ENCODE data around the gene SIK2. TPM values are rescaled to one million over a fixed set of nuclear protein-coding genes. Genes with fewer than 3 reads are reported as not detected.

SIK2 gene
- total RNA-seq, 1 experiment from 2014 or later: 13.0 TPM

DNA sequence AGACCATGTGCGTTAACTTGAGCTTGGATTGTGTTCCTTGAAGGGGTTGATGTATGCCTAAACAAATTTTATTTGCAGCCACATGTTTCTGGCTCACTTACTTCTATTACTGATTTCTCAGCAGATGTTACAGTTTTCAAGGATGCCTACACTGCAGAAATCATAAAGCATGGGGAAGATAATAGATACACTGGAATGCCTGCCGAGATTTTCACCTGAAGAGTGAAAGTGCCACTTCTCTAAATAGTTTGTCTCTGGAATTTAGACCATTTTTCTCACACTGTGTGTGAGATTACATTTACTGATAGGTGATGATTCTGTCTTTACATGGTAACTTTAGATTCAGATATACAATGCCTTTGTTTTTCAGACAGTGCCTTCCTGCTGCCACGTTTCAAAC is 81.6 kb downstream of the SIK2 start:
- H3K4me3 ChIP-seq (replicated peaks in 1 of 2; ENCODE audit: low read depth in 1 of 2, low read length in 2 of 2): no peak overlapping the region
- intact Hi-C loops (cut with micrococcal nuclease): loop anchor here (10.0 kb wide), 1 partner anchor 59 kb away; no protein-coding TSS in a partner anchor
- no peak overlapping the region for H3K4me2 ChIP-seq (ENCODE audit: low read length)
- no peaks in the 10 kb centered on the region for H4K20me1 ChIP-seq (ENCODE audit: insufficient read depth)
- no peaks in the 10 kb centered on the region for H3K79me2 ChIP-seq (ENCODE audit: insufficient read depth, low read length)
- BruUV-seq (replicated peaks): no TSS peak
- DNase-seq (ENCODE audit: low read depth, low spot score): no peak
- no peak overlapping the region for H2AFZ ChIP-seq (ENCODE audit: low read depth, low read length, poor library complexity, severe bottlenecking)
- ChIA-PET CTCF (no interaction called here), POLR2A (no interaction called here), RAD21 (ENCODE audit: low non-redundant PET in 1 of 2, low total read pairs in 2 of 2, uncharacterized antibody in 2 of 2, unreplicated experiment in 2 of 2) (no interaction called here)
- ATAC-seq: no peak
- no peaks in the 10 kb centered on the region for H3K9me2 ChIP-seq (ENCODE audit: insufficient read depth)
- H3K27ac ChIP-seq (ENCODE audit: low read depth, low read length): no peak overlapping the region
- TF ChIP-seq, protein P1, sequence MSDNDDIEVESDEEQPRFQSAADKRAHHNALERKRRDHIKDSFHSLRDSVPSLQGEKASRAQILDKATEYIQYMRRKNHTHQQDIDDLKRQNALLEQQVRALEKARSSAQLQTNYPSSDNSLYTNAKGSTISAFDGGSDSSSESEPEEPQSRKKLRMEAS (IDR thresholded peaks at IDR 0.05): no peak
- TF ChIP-seq, protein P2, sequence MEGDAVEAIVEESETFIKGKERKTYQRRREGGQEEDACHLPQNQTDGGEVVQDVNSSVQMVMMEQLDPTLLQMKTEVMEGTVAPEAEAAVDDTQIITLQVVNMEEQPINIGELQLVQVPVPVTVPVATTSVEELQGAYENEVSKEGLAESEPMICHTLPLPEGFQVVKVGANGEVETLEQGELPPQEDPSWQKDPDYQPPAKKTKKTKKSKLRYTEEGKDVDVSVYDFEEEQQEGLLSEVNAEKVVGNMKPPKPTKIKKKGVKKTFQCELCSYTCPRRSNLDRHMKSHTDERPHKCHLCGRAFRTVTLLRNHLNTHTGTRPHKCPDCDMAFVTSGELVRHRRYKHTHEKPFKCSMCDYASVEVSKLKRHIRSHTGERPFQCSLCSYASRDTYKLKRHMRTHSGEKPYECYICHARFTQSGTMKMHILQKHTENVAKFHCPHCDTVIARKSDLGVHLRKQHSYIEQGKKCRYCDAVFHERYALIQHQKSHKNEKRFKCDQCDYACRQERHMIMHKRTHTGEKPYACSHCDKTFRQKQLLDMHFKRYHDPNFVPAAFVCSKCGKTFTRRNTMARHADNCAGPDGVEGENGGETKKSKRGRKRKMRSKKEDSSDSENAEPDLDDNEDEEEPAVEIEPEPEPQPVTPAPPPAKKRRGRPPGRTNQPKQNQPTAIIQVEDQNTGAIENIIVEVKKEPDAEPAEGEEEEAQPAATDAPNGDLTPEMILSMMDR (IDR thresholded peaks at IDR 0.05 in 2 of 3, conservative IDR thresholded peaks at IDR 0.05 in 1 of 3; ENCODE audit: borderline replicate concordance in 1 of 3, insufficient read depth in 1 of 3, low read depth in 2 of 3, low read length in 2 of 3): no peak
- TF ChIP-seq JUND (IDR thresholded peaks at IDR 0.05): no peak
- no peaks in the 10 kb centered on the region for H3K4me1 ChIP-seq (ENCODE audit: control insufficient read depth in 1 of 2, insufficient read depth in 2 of 2, low read length in 2 of 2)
- no peaks in the 10 kb centered on the region for H3K9me3 ChIP-seq (ENCODE audit: control insufficient read depth in 1 of 2, insufficient read depth in 1 of 2, low read depth in 1 of 2, low read length in 2 of 2)
- 0 out of 4 replicates have a peak, but pooled peaks cover 0 to 4% of the 10 kb centered on the region in 2 experiments for H3K36me3 ChIP-seq (ENCODE audit: control insufficient read depth in 1 of 2, insufficient read depth in 2 of 2, low read length in 2 of 2)
- H3K27me3 ChIP-seq (ENCODE audit: insufficient read depth, low read length): no peaks in the 10 kb centered on the region
- H3K9ac ChIP-seq (ENCODE audit: low read length): no peak overlapping the region

DNA sequence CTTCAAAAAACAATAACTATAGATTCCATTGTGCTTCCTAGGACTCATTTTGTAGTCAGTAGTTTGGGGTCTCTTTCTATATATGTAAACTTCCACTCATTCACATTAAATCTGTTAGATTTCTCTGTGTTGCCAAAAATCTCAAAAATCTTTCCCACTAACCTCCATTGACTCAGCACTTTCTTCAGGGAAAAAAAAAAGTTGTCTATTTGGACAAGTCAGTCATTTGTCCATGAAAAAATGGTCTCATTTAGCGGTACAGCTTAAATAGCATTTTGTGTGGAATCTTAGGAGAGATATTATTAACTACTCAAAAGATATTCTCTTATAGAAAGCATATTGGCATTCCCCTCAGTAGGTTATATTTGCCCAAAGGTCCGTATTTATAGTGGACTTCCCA is 82.0 kb downstream of the SIK2 start:
- POLR2A ChIA-PET: no interaction called here
- no peaks in the 10 kb centered on the region for H3K9me3 ChIP-seq (ENCODE audit: control insufficient read depth in 1 of 2, insufficient read depth in 1 of 2, low read depth in 1 of 2, low read length in 2 of 2)

More for the DNA sequence above, 82.0 kb downstream of the SIK2 start:
- intact Hi-C loops (cut with micrococcal nuclease): loop anchor here (10.0 kb wide), 1 partner anchor 59 kb away; no protein-coding TSS in a partner anchor
- BruUV-seq (replicated peaks): no TSS peak
- ChIA-PET RAD21 (ENCODE audit: low non-redundant PET in 1 of 2, low total read pairs in 2 of 2, uncharacterized antibody in 2 of 2, unreplicated experiment in 2 of 2) (no interaction called here), CTCF (no interaction called here)
- H3K27me3 ChIP-seq (ENCODE audit: insufficient read depth, low read length): no peaks in the 10 kb centered on the region
- H3K79me2 ChIP-seq (ENCODE audit: insufficient read depth, low read length): no peaks in the 10 kb centered on the region
- H2AFZ ChIP-seq (ENCODE audit: low read depth, low read length, poor library complexity, severe bottlenecking): no peak overlapping the region
- no peak overlapping the region for H3K9ac ChIP-seq (ENCODE audit: low read length)
- no peaks in the 10 kb centered on the region for H3K9me2 ChIP-seq (ENCODE audit: insufficient read depth)
- 0 out of 4 replicates have a peak, but pooled peaks cover 0 to 4% of the 10 kb centered on the region in 2 experiments for H3K36me3 ChIP-seq (ENCODE audit: control insufficient read depth in 1 of 2, insufficient read depth in 2 of 2, low read length in 2 of 2)
- H3K4me3 ChIP-seq (replicated peaks in 1 of 2; ENCODE audit: low read depth in 1 of 2, low read length in 2 of 2): no peak overlapping the region
- no peak overlapping the region for H3K27ac ChIP-seq (ENCODE audit: low read depth, low read length)
- H3K4me1 ChIP-seq (ENCODE audit: control insufficient read depth in 1 of 2, insufficient read depth in 2 of 2, low read length in 2 of 2): no peaks in the 10 kb centered on the region
- TF ChIP-seq JUND (IDR thresholded peaks at IDR 0.05): no peak
- TF ChIP-seq CEBPB (IDR thresholded peaks at IDR 0.05; ENCODE audit: low read depth): no peak
- TF ChIP-seq YY1 (IDR thresholded peaks at IDR 0.05; ENCODE audit: extremely low read depth, insufficient replicate concordance, low read depth, low read length): no peak
- no peak for TF ChIP-seq ZFX (IDR thresholded peaks at IDR 0.05)
- no peak for TF ChIP-seq EGR1 (IDR thresholded peaks at IDR 0.05; ENCODE audit: low read depth)
- no peak for TF ChIP-seq SIN3A (IDR thresholded peaks at IDR 0.05; ENCODE audit: low read depth)
- no peak for TF ChIP-seq POLR2A (IDR thresholded peaks at IDR 0.05; ENCODE audit: borderline replicate concordance, extremely low read depth, insufficient read depth, insufficient read length)
- no peak overlapping the region for H3K4me2 ChIP-seq (ENCODE audit: low read length)
- H4K20me1 ChIP-seq (ENCODE audit: insufficient read depth): no peaks in the 10 kb centered on the region
- DNase-seq (ENCODE audit: low read depth, low spot score): no peak
- ATAC-seq: no peak

Data from HCT116 (cell line).